ENCODE results near the gene CLK2. TPM values are rescaled to one million over a fixed set of nuclear protein-coding genes. Genes with fewer than 3 reads are reported as not detected.
A peak's percentile ranks its signal among the peaks of the same experiment; 100 is the strongest.

CLK2 gene
- total and polyA plus RNA-seq, 9 of the 15 experiments (the other 6 are each of a cell fraction or from before 2014, with no cell fraction given), result 13.5 to 81.4 (median 39.6) TPM

GRCh38 chr1:155277070-155277901 lies 4.0 kb upstream of the CLK2 start, which contains the start of gene HCN3 (continued):
- TF ChIP-seq NONO (IDR thresholded peaks at IDR 0.05; ENCODE audit: low read depth in 2 of 2, low read length in 1 of 2) (peak in 1 of 2 experiments; percentile 50; a peak in 1 of 4 replicates), RBBP5 (IDR thresholded peaks at IDR 0.05; ENCODE audit: borderline replicate concordance, insufficient read depth, low read length, poor library complexity, severe bottlenecking) (peak; percentile 51), POLR2AphosphoS5 (IDR thresholded peaks at IDR 0.05; ENCODE audit: control insufficient read depth, insufficient read depth, low read depth, low read length) (peak; percentile 32; the same call in 1 of the 2 replicates), EGR1 (conservative IDR thresholded peaks at IDR 0.05) (peak; percentile 75), SRF (CRISPR knock-in tag; IDR thresholded peaks at IDR 0.05) (peak in 1 of 2 experiments; percentile 61; a peak in 1 of 4 replicates), ZSCAN32 (CRISPR knock-in tag; IDR thresholded peaks at IDR 0.05) (no peak), MXI1 (IDR thresholded peaks at IDR 0.05; ENCODE audit: low read depth, low read length) (no peak), CREM (IDR thresholded peaks at IDR 0.05; ENCODE audit: low read depth) (peak; percentile 52), ZSCAN29 (IDR thresholded peaks at IDR 0.05) (no peak; the same call in 1 of the 2 replicates), ZNF124 (CRISPR knock-in tag; IDR thresholded peaks at IDR 0.05) (no peak), NR1H2 (CRISPR knock-in tag; IDR thresholded peaks at IDR 0.05) (no peak), ZNF384 (IDR thresholded peaks at IDR 0.05; ENCODE audit: low read depth, low read length) (peak; percentile 34), NUFIP1 (IDR thresholded peaks at IDR 0.05; ENCODE audit: partially characterized antibody) (no peak), TBP (optimal IDR thresholded peaks at IDR 0.05; ENCODE audit: low read depth, low read length) (peak; percentile 14), ETV6 (IDR thresholded peaks at IDR 0.05; ENCODE audit: borderline replicate concordance in 1 of 2, low read depth in 2 of 2, low read length in 1 of 2) (no peak), ETV6 (CRISPR knock-in tag; IDR thresholded peaks at IDR 0.05; ENCODE audit: borderline replicate concordance) (0 out of 2 replicates have a peak, but pooled peaks have one; percentile 42), CBFA2T3 (IDR thresholded peaks at IDR 0.05) (no peak), CHD7 (IDR thresholded peaks at IDR 0.05; ENCODE audit: low read depth, low read length) (no peak)
